DLD1 (cell line): ENCODE results near the gene SKP2.
"Not testable (repeated sequence)": the region's sequence is repeated elsewhere in the genome, so short reads cannot be mapped to it uniquely, and the experiment has no call there.

Experiments
- in situ Hi-C: cut with HindIII; loops from 2 replicates; pipeline ENCODE4 v1.10.0; 2017; ENCODE audit warnings: low sequenced_read_pairs

SKP2 gene

DNA sequence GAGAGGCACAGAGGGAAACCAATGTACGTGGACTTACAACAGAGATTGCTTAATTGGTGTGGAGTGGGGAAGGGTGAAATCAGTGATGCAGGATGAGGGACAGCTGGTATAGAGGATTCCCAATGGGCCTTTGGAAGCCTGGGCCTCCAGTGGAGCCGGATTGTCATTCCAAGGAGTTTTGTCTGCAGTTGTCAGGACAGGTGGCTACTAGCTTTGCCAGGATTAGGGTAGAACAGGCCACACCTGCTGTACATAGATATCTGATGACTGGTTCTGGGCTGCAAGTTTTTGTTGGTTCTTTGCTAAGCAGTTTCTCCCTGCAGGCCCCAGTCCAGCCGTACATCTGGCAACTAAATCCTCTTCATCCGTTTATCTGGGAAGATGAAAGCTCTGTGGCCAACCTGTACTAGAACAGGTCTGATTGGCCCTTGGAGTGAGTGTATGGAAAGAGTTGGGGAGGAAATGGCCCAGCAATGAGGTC lies 4.2 kb downstream of the SKP2 start:
- in situ Hi-C loops: no loop called here

DNA sequence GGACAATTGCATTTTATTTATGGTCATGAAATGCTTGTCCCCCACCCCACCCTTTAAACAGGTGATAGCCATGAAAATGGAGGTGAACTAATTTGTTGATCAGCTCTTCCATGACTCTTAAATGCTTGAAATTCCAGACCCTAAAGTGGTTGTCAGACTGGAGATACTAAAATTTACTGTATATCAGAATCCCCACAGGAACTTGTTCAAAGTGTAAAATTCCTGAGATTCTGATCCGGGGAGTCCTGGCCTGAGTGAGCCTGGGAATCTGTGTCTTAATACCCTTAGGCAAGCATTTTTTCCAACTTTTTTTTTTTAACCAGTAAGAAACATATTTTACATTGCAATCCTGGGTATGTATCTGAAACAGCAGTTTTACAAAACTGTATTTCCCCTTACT lies 4.7 kb downstream of the SKP2 start:
- in situ Hi-C loops: no loop called here

GRCh38 chr5:36158144-36158543 lies 6.2 kb downstream of the SKP2 start:
- in situ Hi-C loops: no loop called here

DNA sequence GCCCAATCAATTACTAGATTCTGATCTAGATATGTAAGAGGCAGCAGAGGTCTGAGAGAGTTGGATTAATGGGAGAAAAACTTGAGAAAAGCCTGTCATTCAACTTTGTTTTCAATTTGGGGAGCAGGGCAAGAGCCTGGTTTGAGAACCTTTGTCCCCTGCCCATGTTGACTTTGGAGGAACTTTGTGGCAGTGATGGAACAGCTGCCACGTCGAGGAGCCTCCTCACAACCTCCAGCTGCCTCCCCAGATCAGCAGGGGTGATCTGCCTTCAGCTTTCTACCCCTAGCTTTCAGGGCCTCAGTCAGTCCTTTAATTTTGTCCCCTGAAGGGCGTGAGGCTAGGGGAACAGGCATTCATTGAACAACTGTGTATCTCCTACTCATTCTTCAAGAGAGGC lies 8.7 kb downstream of the SKP2 start:
- in situ Hi-C loops: no loop called here

- in situ Hi-C loops: no loop called here
Measured at GRCh38 chr5:36161361-36161760, 9.4 kb downstream of the SKP2 start.

DNA sequence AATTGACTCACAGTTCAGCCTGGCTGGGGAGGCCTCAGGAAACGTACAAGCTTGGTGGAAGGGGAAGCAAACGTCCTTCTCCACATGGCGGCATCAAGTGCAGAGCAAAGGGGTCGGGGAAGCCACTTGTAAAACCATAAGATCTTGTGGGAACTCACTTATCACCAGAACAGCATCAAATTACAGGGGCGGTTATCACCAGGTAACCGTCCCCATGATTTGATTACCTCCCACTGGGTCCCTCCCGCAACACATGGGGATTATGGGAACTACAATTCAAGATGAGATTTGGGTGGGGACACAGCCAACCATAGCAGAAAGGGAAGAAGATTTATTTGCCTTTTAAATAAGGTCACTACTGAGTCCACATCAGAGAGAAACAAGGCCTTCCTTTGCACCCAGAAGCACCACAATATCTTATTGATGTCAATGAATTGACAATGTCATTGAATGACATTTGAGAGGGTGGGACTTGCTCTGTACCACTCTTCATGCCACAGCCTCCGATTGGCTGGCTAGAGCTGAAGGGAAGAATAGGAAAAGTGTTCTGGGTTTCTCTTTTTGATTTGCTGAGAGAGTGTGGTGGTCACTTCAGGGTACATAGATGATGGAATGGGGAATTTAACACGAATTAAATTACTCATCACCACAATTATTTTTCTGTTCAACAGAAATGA lies 11.0 kb downstream of the SKP2 start:
- in situ Hi-C loops: no loop called here

DNA sequence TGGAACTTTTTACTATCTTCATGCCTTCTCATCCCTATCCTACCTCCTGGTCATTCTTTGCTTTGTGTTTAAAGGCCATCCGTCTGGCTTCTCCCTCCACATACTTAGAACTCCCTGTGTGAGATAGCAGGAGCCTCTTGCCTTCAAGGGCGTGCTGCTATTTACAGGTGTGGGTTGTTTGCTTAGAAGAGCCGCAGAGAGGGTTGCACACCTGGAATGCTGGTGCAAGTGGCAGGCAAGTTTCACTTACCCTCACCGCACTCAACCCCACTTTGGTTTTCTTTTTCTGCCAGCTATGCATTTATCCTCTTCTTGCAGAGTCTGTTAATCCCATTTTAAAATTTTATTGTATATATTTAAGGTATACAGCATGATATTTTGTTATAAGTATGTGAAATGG lies 12.6 kb downstream of the SKP2 start:
- in situ Hi-C loops: no loop called here

DNA sequence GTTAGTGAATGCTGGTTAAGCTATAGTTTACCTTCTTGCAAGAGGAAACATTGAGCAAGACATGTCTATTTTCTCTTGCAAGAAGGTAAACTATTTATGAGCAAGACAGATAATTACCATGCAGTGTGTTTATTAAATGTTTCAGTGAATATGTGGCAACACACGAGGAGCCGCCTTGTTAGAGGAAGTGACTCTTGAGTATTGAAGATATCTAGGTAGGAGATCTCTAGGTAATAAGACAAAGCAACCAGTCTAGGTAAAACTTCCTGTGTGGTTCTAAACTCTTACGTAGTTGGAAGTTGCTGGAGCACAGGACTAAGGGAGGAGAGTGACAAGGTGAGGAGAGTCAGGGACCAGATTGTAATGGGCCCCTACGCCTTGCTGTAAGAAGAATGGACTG lies 16.8 kb downstream of the SKP2 start:
- in situ Hi-C loops: no loop called here

DNA sequence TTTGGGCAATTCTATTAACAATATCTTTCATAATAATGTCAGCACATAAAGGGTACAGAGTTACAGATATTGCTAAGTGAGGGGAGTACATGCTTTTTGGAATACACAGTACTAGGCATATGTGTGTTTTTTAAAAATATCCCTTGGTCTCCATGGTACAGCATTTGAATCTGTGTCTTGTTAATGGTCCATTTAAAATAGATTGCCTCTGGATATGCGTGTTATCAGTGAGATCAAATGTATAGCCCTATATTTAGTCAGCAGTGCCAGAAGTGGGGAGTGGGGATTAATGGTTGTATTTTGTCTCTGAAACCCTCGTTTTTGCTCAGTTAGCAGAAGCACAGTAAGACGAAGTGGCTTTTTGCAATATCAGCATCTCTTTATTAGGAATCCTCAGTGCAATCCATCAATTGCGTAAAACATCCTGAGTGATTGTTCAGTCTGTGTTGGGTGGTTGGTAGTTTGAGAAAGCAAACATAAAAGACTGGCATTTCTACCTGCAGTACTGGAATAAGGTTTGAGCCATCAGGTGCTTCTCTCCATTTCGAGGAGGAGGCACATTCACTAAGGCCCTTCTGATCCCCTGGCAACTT lies 19.0 kb downstream of the SKP2 start:
- in situ Hi-C loops: no loop called here

DNA sequence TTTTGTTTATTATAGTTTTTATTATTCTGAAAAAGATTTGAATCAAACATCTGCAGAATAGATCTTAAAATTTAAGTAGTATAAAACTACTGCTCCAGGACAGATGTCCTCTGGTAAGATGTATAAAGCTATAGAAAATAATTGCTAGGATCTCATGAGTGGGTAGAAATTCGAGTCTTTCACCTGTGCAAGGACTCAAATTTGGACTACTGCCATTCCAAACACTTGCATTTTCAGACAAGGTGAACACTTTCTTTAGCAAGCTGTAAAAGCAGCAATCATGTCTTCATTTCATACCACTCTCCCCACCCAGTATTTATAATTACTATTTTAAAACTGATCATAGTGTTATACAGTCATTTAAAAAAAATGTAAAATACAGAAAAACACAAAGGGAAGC lies 20.7 kb downstream of the SKP2 start:
- in situ Hi-C loops: no loop called here

GRCh38 chr5:36173426-36173825 lies 21.5 kb downstream of the SKP2 start:
- in situ Hi-C loops: no loop called here

- in situ Hi-C loops: no loop called here
Measured at GRCh38 chr5:36174119-36174518, 22.2 kb downstream of the SKP2 start.

DNA sequence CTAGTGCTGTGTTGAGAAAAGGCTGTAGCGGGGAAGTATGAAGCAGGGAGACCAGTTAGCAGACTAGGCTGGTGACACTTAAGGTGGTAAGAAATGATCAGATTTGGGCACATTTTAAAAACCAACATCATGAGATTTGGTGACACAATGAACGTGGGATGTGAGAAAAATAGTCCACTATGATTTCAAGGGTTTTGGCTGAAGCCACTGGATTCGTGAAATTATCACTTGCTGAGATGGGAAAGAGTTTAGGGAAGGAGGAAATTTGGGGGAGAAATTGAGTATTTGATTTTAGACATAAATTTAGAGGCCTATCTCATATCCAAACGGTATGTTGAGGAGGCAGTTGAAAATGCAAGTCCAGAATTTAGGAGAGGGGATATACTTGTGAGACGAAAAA lies 23.1 kb downstream of the SKP2 start:
- in situ Hi-C loops: no loop called here

DNA sequence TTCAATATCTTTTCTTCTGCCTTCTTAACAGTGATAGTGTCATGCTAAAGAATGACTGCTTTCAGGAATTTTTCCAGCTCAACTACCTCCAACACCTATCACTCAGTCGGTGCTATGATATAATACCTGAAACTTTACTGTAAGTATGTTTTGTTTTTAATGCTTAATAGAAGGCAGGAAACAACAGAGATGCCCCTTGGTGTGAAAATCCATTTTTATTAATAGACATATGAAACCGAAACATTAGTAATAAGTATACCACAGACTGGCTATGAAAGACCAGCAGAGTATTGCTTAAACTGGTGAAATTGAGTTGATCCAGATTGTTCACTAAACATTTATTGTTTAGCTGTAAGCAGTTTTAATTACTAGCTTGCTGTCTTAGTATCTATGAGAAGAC lies 25.2 kb downstream of the SKP2 start:
- in situ Hi-C loops: no loop called here

DNA sequence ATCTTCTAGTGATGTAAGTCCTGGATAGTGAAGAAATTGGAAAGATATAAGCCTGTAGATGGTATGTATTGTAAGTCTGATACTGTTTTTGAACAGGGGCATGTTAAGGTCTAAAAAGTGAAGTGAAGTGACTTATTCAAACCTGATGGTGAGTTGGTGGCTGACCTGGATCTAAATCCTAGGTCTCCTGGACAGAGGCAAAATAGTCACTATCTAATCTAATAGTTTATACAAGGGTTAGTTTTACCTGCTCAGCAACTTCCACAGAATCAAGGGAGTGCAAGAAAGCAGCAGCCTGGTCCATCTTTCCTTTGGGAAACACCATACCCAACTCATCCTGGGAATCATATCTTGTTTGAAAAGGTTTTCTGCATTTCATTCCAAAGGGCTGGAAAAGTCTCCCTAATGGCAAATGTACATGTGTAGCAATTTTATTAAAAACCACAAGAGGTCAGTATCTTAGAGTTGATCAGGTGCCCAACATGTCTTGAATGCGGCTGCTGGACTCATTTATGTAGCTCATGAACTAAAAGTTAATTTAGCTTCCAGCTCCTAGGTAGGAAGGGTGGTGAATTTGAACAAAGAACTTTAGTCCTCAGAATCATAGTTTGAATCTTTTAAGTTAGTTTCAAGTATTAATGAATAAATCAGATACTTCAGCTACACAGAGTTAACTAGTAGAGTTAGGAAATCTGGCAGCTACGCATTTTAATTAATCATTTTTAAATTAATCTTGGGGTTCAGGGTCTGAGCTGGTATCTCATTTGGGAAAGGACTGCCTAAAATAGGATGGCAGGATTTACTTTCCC lies 26.0 kb downstream of the SKP2 start:
- in situ Hi-C loops: no loop called here

- in situ Hi-C loops: no loop called here
Measured at GRCh38 chr5:36178524-36178890, 26.6 kb downstream of the SKP2 start.

DNA sequence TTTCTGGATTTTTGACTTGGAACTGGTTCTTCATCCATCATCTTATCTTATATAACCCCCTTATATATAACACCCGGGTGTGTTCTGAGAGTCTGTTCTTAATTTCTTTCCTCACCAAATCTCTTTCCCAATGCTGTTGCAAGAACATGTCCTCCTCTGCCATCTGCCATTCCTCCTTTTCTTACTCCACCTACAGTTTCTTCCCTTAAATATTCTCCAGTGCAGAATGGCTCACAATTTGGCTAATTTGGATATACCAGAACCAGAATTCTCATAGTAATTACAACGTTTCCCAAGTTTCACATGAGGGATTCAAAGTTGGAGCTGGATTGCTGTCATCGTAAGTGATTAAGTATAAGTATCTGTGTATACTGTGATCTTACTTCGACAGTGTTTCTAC lies 28.0 kb downstream of the SKP2 start:
- in situ Hi-C loops: no loop called here

GRCh38 chr5:36180556-36181350 lies 28.8 kb downstream of the SKP2 start:
- in situ Hi-C loops: no loop called here

DNA sequence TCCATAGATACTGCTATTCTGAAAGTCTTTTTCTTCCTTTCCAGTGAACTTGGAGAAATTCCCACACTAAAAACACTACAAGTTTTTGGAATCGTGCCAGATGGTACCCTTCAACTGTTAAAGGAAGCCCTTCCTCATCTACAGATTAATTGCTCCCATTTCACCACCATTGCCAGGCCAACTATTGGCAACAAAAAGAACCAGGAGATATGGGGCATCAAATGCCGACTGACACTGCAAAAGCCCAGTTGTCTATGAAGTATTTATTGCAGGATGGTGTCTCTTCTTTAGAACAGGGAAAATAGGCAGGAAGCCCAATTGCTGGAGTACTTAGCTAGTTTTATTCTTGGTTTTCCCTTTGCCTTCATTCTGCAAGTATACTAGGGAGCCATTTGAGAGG lies 29.9 kb downstream of the SKP2 start:
- in situ Hi-C loops: no loop called here

- in situ Hi-C loops: not testable (repeated sequence)
Measured at GRCh38 chr5:36184408-36184807, 32.5 kb downstream of the SKP2 start.

DNA sequence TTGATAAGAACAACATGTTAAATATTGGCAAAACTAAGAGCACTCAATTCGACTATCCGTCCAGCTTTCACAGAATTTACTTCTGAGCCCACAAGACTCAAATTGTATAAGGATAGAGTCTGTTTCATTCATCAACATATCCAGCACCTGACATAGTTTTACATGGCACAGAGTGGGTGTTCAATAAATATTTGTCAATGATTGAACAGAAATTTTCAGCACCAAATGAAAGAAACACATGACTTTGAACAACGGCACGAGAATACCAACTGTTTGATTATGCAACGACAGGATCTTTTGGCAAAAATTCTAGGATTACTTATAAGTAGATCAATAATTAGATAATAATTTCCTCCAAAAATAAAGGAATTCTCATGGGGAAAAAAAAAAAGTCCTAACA lies 41.8 kb downstream of the SKP2 start:
- in situ Hi-C loops: no loop called here
